Measurements from ENCODE around the gene IRGQ.

Gene IRGQ

DNA sequence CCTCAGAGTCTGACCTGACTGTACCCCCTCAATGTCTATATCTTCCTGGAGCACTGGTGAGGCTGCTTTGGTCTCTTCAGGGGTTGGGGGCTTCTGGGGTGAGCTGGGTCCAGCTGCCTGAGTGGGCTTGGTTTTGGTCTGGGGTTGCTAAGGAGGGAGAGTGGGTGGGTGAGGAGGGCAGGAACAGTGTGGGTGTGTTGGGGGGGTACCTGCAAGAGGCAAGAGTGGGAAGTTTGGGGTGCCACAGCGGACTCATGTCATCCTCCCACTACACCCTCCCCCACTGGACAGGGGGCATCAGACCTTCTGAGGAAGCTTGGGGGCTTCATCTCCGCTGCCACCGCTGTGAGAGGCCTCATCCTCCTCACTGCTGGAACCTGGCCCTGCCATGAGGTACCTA, 49.4 kb downstream of the IRGQ start:
- no peak for DNase-seq

GRCh38 chr19:43545981-43546380, 50.0 kb downstream of the IRGQ start:
- DNase-seq: peak in 20 of 58 donors; percentile 3 to 26 (median 14)

- no peak for DNase-seq
Observed at GRCh38 chr19:43545276-43545675, 50.7 kb downstream of the IRGQ start.

GRCh38 chr19:43544077-43544476, 51.9 kb downstream of the IRGQ start:
- no peak for DNase-seq

- no peak for DNase-seq
Observed at GRCh38 chr19:43541920-43542650, 53.8 kb downstream of the IRGQ start.

DNA sequence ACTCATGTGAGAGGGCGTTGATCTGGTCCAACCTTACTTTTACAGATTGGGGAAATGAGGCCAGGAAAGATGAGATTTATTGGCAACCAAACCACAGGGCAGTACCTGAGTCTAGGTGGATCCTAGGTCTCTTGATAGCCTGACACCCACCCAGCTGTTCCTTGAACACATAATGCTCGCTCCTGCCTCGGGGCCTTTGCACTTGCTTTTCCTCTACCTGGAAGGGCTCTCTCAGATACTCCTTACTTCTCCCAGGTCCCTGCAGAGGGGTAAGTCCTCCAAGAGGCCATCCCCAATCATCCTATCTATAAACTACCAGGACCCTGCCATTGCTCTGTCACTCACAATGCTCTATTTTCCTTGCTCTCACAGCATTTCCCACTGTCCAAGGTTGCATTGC, 55.6 kb downstream of the IRGQ start:
- no peak for DNase-seq

GRCh38 chr19:43538922-43539321, 57.0 kb downstream of the IRGQ start:
- DNase-seq: no peak

DNA sequence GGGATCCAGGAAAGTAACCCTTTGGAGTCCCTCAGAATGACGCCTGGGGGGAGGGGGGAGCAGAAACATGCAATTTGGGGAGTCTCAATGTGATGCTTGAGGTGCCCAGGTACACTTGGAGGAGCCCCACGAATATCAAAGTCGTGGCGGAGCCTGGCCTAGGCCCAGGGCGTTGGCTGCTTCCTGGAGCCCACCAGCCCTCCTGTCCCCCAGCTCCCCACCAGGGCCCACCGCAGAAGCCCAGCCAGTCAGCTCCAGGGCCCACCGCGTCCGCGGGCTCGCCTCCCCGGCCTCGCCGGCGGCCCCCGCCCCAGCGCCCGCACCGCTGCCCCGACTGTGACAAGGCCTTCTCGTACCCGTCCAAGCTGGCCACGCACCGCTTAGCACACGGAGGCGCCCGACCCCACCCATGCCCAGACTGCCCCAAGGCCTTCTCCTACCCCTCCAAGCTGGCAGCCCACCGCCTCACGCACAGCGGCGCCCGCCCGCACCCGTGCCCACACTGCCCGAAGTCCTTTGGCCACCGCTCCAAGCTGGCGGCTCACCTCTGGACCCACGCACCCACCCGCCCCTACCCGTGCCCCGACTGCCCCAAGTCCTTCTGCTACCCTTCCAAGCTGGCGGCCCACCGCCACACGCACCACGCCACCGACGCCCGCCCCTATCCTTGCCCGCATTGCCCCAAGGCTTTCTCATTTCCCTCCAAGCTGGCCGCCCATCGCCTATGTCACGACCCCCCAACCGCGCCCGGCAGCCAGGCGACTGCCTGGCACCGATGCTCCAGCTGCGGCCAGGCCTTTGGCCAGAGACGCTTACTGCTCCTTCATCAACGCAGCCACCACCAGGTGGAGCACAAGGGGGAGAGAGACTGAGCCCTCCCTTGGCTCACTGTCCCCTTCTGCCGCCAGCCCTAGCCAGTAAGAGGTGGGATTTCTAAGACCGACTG, 60.8 kb downstream of the IRGQ start:
- peak in 53 of 58 donors; percentile 2 to 77 (median 35) for DNase-seq

All from anterior cingulate cortex (tissue), 58 donors.